ENCODE results near the gene TM4SF4.

TM4SF4 gene

DNA sequence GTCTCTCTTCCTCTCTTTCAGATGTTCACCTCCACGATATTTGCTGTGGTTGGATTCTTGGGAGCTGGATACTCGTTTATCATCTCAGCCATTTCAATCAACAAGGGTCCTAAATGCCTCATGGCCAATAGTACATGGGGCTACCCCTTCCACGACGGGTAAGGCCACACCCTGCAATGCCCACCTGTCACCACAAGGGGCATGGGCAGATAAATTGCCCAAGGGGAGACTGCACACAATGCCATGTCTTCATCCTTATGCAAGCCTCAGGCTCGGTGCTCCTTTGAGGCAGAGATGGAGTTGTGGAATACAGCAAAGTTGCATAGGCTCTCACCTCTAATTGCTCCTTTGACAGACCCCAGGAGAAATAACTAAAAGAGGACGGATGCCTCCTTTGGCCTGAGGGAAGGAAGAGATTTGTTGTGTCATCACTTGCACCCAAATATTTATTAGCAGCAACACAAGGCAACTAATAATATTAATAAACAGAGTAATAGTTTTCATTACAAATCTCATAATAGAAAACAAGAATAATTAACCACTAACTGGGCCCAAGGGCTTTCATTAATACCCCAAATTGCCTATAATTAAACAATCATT is 13.2 kb downstream of the TM4SF4 start:
- no peak for DNase-seq

DNA sequence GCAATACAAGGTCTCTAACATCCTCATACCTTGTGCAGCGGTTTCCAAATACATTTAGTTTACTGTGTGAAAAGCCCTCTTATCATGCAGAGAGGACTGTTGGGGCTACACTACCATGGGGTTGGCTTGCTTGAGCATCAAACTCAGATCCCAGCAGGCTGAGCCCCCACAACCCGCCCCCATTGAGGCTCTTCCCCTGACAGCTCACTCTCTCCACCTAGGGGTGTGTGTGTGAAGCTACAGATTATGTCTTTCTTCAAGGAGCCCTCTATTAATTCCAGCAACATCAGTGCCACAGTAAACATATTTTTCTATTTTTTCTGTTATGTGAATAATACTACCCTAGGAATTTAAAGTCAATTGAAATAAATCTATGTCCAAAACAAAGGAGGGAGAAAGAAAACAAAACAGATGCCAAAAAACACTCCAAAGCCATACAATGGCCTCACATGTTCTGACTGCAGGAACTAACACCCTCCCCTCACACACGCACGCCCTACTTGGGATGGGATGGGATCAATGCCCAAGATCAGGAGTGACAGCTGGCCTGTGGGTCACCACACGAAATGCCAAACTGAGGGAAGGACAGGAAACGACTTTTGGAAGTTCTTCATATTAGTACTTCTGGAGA is 14.7 kb downstream of the TM4SF4 start:
- no peak for DNase-seq

DNA sequence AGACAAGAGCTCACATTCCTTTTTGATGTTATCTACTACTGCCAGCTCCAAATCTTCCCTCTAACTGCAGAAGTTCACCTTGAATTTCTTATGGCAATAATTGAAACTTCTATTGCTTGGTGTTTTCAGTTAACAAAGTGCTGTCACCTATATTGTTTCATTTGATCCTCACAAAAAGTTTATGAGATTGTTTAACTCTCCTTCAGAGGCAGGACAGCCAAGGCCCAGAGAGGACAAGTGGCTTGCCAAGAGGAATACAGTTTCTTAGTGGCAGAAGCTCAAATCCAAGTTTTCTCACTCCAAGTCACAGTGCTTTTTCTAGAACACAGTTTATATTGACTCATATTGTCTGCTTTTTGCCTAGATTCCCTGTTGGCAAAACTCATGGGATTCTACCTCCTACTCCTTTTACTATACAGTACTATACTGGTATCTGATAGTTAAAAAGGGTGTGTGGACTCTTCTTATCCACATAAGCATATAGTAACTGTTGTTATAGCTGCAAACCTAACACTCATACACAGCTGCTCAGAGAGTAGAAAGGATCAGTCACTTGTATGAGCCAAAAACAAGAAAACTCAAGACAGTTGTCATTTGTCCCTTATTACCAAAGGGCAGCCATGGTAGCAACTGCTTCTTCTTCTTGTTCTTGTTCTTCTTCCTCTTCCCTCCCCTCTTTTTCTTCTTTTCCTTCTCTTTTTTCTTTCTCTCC is 15.9 kb downstream of the TM4SF4 start:
- no peak for DNase-seq

DNA sequence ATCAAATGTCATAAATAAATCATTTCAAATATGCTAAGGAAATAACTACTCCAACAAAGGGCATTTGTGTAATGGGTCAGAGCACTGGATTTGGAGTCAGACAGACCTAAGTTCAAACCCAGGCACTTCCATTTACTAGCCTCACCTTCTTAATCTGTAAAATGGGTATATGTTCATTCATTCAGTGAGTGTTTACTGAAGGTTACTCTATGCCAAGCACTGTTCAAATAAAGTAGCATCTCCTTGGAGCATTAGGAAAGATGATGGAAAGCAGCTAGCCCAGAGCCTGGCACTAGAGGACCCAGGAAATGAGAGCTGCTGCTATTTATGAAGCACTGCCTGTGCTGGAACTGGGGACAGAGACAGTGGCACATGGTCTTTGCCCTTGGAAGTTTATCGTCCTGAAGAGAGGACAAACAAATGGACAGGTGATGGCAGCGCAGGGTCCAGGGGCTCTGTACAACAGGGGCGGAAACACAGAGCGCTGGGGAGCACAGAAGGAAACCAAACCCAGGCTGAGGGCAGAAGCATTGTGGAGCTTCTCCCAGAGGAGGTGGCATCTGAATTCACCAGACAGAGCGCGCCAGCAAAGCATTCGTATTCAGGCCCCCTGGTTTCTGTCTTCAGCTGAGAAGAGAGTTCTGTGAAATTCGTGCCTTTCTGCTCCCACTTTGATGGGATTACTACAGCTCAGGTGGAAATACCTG is 19.0 kb downstream of the TM4SF4 start:
- no peak for DNase-seq

DNA sequence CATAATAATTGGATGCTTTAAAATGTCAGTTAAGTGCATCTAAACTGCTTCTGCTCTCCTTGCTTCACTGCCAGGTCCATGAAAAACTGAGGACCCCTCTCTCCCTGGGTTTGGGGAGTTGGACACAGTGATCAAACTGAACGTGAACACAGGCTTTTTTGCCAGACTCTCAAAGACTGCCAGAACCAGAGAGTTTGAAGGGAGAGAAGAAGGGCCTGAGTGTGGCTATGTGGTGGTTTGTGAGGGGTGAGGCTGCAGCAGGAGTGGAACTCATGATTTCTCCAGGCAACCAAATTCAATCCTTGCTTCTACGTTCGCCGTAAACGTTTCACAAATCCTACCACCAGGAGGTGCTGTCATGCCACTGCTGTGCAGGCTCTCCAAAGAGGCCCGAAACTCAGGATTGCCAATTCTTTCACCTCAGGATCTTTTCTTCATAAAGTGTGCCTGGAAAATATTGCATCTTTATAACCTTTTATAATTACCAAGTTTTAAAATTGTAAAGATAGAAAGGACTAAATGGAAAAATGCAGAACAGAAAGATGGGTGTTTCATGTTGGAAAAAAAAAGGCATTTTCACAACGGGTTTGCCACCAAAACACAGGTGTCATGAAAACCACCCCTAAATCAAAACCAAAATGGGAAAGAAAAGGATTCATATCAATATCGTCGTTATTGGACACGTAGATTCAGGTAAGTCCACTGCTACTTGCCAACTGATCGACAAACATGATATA is 19.7 kb downstream of the TM4SF4 start:
- DNase-seq, result peak; percentile 18

DNA sequence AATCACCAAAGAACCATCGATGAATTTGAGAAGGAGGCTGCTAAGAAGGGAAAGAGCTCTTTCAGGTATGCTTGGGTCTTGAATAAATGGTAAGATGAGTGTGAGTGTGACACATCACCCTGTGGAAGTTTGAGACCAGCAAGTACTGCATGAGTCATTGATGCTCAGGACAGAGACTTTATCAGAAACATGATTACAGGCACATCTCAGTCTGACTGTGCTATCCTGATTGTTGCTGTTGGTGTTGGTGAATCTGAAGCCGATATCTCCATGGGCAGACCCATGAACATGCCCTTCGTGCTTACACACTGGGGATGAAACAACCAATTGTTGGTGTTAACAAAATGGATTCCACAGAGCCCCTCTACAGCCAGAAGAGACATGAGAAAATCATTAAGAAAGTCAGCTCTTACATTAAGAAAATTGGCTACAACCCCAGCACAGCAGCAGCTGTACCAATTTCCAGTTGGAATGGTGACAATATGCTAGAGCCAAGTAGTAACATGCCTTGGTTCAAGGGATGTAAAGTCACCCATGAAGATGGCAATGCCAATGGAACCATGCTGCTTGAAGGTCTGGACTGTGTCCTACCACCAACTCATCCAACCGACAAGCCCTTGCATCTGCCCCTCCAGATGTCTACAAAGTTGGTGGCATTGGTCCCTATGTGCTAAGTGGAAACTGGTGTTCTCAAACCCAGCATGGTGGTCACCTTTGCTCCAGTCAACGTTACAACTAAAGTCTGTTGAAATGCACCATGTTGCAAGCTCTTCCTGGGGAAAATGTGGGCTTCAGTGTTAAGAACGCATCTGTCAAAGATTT is 20.5 kb downstream of the TM4SF4 start:
- no peak for DNase-seq

DNA sequence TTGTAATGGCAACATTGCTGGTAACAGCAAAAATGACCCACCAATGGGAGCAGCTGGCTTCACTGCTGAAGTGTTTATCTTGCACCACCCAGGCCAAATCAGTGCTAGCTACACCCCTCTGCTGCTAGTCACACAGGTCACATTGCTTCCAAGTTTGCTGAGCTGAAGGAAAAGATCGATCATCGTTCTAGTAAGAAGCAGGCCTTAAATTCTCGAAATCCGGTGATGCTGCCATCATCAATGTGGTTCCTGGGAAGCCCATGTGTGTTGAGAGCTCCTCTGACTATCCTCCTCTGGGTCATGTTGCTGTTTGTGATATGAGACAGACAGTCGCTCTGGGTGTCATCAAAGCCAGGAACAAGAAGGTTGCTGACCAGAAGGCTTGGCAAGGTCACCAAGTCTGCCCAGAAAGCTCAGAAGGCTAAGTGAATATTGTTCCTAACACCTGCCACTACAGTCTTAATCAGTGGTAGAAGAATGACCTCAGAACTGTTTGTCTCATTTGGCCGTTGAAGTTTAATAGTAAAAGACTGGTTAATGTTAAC is 21.2 kb downstream of the TM4SF4 start:
- DNase-seq, result no peak

DNA sequence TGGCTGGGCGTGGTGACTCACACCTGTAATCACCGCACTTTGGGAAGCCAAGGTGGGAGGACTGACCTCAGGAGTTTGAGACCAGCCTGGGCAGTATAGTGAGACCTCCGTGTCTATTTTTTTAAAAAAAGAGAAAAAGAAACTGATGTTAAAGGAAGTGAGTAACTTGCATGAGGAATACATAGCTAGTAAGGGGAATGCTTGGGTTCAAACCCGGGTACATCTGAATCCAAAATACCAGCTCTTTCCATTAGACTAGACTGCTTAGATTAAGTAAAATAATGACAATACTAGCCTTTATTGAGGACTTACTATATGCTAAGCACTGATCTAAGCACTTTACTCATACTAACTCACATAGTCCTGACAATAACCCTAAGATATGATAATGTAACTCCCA is 22.4 kb downstream of the TM4SF4 start:
- no peak for DNase-seq

DNA sequence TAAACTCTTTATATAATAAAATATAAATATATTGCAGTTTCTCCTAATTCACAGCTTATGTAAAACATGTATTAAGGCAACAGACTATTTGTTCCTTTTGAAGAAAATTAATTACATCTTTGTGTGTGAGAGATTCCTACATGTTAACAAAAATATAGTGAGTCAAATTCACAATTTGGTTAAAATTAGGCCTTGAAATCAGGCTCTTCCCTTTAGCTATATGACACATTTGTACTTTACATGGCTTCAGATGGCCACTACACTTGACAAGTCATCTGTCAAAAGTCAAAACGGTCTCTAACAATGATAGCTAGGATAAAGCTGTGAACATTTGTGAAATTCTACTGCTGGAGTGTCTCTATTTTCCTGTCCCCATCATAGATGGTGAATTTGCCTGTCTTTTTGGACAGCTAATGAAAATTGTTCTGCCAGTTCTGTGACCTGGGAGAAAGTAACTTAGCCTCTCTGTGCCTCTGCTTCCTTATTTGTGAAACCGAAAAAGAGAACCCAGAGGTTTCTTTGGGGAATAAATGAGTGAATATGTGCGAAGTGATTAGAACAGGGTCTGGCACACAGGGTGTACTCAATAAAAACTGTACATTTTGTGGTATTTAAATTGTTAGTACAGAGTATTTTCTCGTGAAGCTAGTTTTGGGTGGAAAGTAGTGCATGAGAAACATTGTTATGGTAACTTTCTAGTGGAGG is 23.6 kb downstream of the TM4SF4 start:
- DNase-seq, result no peak

DNA sequence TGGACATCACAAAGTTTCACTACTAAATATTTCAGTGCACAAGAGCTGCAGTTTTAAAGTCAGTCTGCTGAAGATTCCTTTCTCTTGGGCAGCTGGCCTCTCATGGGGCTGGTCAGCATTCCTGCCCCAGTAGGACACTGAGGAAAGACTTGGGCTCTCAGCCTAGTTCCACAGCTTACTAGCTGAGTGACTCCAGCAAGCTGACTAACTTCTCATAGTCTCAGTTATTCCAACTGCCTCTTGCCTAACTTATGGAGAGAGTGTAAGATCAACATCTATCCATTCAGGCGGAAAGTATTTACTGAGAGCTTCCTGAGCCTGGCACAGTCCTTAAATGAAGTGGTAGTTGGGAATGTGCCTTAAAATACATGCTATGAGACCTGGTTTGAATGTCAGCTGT is 27.0 kb downstream of the TM4SF4 start:
- DNase-seq, result no peak

DNA sequence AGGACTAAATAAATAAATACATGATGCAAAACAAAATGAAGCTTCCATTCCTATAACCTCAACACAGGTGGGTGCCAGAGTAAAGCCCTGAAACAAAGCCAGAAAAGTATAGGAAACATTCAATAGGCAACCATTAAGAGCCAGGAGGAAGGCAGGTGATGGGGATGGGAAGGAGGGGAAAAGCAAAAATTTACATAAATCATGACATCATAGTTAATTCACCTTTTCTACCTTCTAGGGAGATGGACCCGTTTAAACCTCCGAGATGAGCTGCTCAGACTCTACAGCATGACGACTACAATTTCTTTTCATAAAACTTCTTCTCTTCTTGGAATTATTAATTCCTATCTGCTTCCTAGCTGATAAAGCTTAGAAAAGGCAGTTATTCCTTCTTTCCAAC is 27.9 kb downstream of the TM4SF4 start:
- no peak for DNase-seq

DNA sequence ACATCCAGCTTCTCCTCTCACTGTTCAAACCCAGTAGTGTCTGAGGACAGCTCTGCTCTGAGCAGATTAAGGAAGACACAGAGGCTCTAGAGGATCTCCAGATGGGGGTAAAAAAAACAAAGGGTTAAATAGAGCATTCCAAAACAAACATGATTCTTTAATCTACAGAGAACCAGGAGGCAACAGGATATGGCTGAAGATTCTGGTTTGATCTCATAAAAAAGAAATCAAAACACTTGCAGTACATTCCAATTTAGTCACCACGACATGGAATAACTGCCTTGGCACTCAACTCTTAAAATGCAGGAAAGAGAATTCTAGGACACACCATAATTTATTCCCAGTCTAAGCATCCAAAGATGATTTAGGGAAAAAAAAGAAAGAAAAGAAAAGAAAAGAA is 32.0 kb downstream of the TM4SF4 start:
- no peak for DNase-seq

DNA sequence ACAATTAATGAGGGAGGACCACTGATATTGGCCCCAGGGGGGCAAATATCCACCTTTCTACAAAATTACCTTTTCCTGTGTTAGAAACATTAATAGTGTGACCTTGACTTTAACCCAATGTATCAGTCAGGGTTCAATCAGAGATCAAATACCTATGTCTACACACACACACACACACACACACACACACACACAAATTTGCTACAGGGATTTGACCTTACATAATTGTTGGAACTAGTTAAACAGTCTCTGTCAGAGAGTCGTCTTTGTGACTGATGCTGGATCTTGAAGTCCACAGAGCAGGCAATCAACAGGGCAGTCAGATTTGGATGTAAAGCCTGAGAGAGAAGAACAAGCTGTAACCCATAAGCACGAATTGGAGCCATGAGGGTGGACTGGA is 32.5 kb downstream of the TM4SF4 start:
- DNase-seq, result no peak

DNA sequence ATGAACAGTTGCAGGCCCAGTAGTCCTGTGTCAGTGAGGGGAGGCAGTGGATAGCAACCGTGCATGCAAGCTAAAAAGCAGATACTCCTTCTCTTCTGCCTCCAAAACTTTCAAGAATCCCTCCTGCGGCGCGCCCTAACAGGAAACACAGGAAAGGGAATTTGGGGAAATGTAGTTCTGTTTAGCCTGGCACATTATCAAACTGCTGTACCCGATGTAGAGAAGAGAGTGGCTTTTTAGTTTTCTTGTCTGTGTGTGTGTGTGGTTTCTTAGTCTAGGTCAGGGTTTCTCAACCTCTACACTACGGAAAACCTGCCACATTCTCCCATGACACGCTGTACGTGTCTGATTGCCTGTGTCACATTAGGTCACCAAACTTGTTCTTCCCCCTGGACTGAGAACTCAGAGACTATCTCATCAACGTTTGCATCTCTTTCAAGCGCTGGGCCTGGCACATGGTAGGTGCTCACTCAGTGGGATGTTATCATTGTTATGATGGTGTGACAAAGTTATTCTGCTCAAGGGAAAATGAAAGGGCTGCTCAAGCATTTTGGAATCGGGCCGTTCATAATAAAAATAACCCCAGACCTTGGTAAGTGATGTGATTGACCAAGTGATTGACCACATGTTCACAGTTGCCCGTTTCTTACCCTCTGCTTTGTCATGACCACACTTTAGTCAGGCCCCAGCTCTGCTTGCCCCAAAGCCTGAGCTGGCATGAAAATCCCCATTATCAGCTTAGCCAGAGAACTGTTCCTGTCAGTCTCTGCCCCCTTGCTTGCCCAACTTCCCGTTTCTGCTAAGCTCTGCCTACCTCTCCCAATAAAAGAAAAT is 33.2 kb downstream of the TM4SF4 start:
- DNase-seq, result no peak

DNA sequence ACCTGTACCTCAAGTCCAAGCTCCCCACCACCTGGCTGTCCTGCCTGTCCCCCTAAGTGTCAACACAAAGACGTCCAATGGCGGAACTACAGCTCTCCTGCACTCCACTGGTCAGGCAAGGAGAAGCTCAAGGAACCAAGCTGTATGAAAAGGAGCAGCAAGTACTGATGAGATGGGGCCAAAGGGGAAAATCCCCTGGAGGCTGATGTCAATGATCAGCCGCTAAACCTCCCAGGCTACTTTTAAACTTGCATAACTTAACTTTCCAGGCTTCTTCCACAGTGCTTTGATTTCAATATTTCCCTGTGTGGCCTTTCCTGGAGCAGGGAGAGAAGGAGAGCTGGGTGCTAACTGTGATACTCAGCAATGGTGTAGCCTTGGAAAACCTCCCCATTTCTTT is 35.0 kb downstream of the TM4SF4 start:
- DNase-seq, result no peak

DNA sequence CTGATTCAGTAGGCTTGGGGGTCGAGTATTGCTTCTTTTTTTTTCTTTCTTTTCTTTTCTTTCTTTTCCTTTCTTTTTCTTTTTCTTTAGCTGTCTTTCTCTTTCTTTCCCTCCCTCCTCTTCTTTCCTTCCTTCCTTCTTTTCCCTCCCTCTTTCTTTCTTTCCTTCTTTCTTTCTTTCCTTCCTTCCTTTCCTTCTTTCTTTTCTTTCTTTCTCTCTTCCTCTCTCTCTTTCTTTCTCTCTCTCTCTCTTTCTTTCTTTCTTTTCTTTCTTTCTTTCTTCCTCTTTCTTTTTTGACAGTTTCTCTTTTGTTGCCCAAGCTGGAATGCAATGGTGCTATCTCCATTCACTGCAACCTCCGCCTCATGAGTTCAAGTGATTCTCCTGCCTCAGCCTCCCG is 36.0 kb downstream of the TM4SF4 start:
- DNase-seq, result no peak

DNA sequence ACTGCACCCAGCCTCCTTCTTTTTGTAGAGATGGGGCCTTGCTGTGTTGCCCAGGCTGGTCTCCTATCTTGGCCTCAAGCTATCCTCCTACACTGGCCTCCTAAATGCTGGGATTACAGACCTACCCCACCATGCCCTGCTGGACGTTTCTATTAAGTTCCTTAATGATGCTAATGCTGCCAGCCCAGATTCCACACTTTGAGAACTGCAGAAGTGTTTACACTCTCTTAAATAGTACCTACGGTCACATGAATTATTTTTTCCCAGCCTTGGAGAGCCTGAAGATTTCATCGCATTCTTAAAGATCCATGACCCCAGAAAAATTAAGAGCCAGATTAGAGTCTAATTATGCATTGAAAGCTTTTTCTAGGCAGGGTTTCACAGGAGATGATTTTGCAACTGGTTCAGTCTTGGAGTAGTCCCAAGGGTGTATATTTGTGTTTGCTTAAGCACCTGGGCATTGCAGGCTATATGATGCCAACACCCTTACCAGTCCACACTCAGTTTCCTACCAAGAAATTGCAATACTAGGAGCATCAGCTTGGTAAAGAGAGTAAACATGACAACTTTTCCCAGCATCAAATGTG is 36.6 kb downstream of the TM4SF4 start:
- DNase-seq, result no peak

DNA sequence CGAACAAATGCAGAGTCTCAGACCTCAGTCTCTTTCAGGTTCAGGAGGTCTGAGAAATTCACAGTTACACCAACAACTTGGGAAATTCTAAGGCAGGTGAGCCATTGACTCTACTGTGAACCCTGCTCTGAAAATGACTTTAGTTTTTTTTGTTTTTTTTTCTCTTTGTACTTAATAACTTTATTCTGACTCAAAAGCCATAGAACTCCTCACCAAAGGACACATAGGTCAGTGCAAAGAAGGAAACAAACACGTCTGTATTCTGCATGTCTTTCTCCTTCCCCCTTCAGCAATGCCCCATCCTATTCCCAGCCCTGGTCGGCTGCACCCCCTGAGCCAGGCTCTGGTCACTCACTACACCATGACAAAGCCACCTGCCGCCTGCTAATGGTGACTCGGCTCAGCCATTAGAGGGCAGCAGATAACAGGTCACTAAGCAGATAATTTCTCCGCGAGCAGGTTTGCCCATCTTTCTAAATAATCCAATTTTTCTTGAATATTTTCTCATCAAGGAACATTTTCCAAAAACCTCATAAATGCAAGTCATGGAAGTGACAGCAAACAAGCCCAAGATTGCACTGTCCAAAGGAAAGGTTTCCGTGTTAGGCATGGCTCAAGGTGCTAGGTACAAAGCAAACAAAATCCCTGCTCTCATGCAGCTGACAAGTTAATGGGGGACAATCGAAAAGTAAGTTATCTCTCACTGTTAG is 37.7 kb downstream of the TM4SF4 start:
- no peak for DNase-seq

DNA sequence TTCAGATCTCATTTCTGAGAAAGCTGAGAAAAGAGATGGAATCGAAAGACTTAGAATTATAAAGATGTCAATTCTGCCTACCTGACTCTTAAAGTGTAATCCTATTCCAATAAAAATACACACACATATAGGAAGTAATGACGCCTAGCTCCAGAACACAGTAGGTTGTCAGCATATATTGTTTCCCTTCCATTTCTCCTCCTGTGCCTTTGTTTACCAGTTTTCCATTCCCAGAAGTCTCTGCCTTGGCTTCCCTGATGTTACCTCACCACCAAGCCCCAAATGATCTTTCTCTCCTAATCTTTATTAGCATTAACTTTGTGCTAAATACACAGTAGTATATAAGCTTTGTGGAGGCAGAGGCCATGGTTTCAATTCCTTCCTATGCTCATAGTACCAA is 40.0 kb downstream of the TM4SF4 start:
- no peak for DNase-seq

All from NCI-H1694 treated with DMSO at 0.1 percent for 48 hours (cell line).